GM12878 (cell line): ENCODE results near the gene SYF2.

Experiments used
- EZH2 ChIP-seq: IDR thresholded peaks from 2 replicates; pipeline ENCODE4 v1.6.1; 2012; ENCODE audit warnings: low read depth, mild to moderate bottlenecking, control low read depth, inconsistent platforms, low read length, borderline replicate concordance; ENCODE audit not compliant: control insufficient read depth
- NFYB ChIP-seq: IDR thresholded peaks from 2 replicates; pipeline ENCODE4 v1.6.1; 2011; ENCODE audit warnings: low read depth, mild to moderate bottlenecking, low read length, improper control_type of control experiment, moderate library complexity; ENCODE audit not compliant: insufficient read depth
- RELA ChIP-seq: fragments of 450-650 bp; IDR thresholded peaks from 2 replicates; pipeline ENCODE4 v1.8.0; 2014; ENCODE audit warnings: borderline replicate concordance; ENCODE audit not compliant: partially characterized antibody
- SPI1 ChIP-seq: IDR thresholded peaks from 2 replicates; pipeline ENCODE4 v1.6.1; 2011; ENCODE audit warnings: low read depth, mild to moderate bottlenecking, low read length, moderate library complexity, borderline replicate concordance; ENCODE audit not compliant: insufficient read depth
- TF ChIP-seq, protein P1 (sequence below): fragments of 450-650 bp; IDR thresholded peaks from 2 replicates; pipeline ENCODE4 v1.6.1; 2016; ENCODE audit warnings: mild to moderate bottlenecking, moderate library complexity, borderline replicate concordance
- TF ChIP-seq, protein P2 (sequence below): fragments of 450-650 bp; formaldehyde crosslinking; IDR thresholded peaks from 2 replicates; pipeline ENCODE4 v1.4.0; 2022; ENCODE audit warnings: mild to moderate bottlenecking, moderate library complexity
- TF ChIP-seq, protein P3 (sequence below), 3 experiments: IDR thresholded peaks in 2 of 3; conservative IDR thresholded peaks in 1 of 3; 2 replicates each; pipeline ENCODE4 v1.5.1; 2011; ENCODE audit warnings: low read depth in 3 of 3, low read length in 3 of 3, mild to moderate bottlenecking in 3 of 3, control low read depth in 2 of 3, moderate library complexity in 2 of 3, inconsistent platforms in 1 of 3, mixed read lengths in 1 of 3; ENCODE audit not compliant: control insufficient read depth in 2 of 3, insufficient read depth in 1 of 3; ENCODE audit errors: extremely low read depth in 1 of 3
- TF ChIP-seq, protein P4 (sequence below): IDR thresholded peaks from 2 replicates; pipeline ENCODE4 v1.6.1; 2012; ENCODE audit warnings: low read length, inconsistent platforms

DNA sequence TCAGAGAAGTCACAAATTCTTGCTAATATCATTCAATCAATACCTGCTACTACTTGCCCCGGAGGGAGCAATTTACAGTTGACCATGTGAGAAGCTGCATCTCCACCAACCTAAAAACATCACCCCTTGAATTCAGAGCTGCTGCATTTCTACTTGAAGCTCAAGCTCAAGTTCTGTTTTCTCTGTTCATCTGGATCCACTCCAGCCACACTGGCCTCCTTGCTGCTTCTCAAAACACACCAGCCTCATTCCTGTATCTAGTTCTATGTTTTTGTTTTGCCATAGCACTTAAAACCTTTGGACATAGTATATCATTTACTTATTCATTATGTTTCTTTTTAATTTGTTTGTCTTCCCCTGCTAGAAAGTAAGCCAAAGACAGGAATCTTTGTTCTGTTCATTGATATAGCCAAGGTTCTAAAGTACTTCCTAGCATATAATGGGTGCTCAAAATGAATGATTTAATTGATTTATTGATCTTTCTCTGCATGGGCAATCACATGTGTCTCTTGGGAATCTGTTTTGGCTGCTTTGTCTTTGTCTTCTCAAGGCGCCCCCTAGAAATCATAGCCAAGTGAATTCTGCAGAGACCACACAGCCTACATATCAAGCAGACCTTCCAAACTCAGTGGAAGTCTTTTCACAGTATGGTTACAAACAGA, 23.6 kb downstream of the SYF2 start:
- TF ChIP-seq, protein P1, sequence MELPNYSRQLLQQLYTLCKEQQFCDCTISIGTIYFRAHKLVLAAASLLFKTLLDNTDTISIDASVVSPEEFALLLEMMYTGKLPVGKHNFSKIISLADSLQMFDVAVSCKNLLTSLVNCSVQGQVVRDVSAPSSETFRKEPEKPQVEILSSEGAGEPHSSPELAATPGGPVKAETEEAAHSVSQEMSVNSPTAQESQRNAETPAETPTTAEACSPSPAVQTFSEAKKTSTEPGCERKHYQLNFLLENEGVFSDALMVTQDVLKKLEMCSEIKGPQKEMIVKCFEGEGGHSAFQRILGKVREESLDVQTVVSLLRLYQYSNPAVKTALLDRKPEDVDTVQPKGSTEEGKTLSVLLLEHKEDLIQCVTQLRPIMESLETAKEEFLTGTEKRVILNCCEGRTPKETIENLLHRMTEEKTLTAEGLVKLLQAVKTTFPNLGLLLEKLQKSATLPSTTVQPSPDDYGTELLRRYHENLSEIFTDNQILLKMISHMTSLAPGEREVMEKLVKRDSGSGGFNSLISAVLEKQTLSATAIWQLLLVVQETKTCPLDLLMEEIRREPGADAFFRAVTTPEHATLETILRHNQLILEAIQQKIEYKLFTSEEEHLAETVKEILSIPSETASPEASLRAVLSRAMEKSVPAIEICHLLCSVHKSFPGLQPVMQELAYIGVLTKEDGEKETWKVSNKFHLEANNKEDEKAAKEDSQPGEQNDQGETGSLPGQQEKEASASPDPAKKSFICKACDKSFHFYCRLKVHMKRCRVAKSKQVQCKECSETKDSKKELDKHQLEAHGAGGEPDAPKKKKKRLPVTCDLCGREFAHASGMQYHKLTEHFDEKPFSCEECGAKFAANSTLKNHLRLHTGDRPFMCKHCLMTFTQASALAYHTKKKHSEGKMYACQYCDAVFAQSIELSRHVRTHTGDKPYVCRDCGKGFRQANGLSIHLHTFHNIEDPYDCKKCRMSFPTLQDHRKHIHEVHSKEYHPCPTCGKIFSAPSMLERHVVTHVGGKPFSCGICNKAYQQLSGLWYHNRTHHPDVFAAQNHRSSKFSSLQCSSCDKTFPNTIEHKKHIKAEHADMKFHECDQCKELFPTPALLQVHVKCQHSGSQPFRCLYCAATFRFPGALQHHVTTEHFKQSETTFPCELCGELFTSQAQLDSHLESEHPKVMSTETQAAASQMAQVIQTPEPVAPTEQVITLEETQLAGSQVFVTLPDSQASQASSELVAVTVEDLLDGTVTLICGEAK, result no peak
- TF ChIP-seq RELA (no peak), NFYB (no peak), EZH2 (no peak), SPI1 (no peak)
- TF ChIP-seq, protein P2, sequence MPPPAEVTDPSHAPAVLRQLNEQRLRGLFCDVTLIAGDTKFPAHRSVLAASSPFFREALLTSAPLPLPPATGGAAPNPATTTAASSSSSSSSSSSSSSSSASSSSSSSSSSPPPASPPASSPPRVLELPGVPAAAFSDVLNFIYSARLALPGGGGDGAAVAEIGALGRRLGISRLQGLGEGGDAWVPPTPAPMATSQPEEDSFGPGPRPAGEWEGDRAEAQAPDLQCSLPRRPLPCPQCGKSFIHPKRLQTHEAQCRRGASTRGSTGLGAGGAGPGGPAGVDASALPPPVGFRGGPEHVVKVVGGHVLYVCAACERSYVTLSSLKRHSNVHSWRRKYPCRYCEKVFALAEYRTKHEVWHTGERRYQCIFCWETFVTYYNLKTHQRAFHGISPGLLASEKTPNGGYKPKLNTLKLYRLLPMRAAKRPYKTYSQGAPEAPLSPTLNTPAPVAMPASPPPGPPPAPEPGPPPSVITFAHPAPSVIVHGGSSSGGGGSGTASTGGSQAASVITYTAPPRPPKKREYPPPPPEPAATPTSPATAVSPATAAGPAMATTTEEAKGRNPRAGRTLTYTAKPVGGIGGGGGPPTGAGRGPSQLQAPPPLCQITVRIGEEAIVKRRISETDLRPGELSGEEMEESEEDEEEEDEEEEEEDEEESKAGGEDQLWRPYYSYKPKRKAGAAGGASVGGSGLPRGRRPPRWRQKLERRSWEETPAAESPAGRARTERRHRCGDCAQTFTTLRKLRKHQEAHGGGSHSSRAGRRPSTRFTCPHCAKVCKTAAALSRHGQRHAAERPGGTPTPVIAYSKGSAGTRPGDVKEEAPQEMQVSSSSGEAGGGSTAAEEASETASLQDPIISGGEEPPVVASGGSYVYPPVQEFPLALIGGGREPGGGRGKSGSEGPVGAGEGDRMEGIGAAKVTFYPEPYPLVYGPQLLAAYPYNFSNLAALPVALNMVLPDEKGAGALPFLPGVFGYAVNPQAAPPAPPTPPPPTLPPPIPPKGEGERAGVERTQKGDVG (CRISPR knock-in tag), result no peak
- TF ChIP-seq, protein P3, sequence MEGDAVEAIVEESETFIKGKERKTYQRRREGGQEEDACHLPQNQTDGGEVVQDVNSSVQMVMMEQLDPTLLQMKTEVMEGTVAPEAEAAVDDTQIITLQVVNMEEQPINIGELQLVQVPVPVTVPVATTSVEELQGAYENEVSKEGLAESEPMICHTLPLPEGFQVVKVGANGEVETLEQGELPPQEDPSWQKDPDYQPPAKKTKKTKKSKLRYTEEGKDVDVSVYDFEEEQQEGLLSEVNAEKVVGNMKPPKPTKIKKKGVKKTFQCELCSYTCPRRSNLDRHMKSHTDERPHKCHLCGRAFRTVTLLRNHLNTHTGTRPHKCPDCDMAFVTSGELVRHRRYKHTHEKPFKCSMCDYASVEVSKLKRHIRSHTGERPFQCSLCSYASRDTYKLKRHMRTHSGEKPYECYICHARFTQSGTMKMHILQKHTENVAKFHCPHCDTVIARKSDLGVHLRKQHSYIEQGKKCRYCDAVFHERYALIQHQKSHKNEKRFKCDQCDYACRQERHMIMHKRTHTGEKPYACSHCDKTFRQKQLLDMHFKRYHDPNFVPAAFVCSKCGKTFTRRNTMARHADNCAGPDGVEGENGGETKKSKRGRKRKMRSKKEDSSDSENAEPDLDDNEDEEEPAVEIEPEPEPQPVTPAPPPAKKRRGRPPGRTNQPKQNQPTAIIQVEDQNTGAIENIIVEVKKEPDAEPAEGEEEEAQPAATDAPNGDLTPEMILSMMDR (IDR thresholded peaks at IDR 0.05 in 2 of 3, conservative IDR thresholded peaks at IDR 0.05 in 1 of 3; ENCODE audit: control insufficient read depth in 2 of 3, extremely low read depth in 1 of 3, insufficient read depth in 1 of 3, low read depth in 3 of 3, low read length in 3 of 3), result no peak
- TF ChIP-seq, protein P4, sequence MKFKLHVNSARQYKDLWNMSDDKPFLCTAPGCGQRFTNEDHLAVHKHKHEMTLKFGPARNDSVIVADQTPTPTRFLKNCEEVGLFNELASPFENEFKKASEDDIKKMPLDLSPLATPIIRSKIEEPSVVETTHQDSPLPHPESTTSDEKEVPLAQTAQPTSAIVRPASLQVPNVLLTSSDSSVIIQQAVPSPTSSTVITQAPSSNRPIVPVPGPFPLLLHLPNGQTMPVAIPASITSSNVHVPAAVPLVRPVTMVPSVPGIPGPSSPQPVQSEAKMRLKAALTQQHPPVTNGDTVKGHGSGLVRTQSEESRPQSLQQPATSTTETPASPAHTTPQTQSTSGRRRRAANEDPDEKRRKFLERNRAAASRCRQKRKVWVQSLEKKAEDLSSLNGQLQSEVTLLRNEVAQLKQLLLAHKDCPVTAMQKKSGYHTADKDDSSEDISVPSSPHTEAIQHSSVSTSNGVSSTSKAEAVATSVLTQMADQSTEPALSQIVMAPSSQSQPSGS, result no peak
